HCT116 (cell line): Measurements from ENCODE around the gene PPRC1. TPM values are rescaled to one million over a fixed set of nuclear protein-coding genes. Genes with fewer than 3 reads are reported as not detected.

Experiments used
- ATAC-seq: fragments of 200-7000 bp; cut with Tn5 transposase; 2 replicates; pipeline ENCODE4 v1.9.1; 2020; ENCODE audit warnings: mild to moderate bottlenecking, moderate library complexity
- BruUV-seq: library from RNA; stranded (reverse); fragments of 400-500 nt; replicated peaks from 2 replicates; lab custom pipeline; 2021; lab: Mats Ljungman, UMichigan
- CTCF ChIA-PET: fragments of 300-600 bp; sonication (Branson Sonifier 250); formaldehyde crosslinking; loops from one replicate; lab custom pipeline; 2021; ENCODE audit warnings: antibody characterized with exemption; lab: Charles Lee
- POLR2A ChIA-PET: fragments of 300-600, 350-600 bp; sonication (Branson Sonifier 250); formaldehyde crosslinking; loops from one replicate; lab custom pipeline; 2021; ENCODE audit warnings: antibody characterized with exemption; lab: Charles Lee
- RAD21 ChIA-PET, 2 experiments: fragments of 300-600 bp; sonication (Branson Sonifier 250); formaldehyde crosslinking; loops; one replicate each; lab custom pipeline; 2023; ENCODE audit warnings: low total read pairs in 2 of 2; ENCODE audit not compliant: uncharacterized antibody in 2 of 2, unreplicated experiment in 2 of 2, low non-redundant PET in 1 of 2; lab: Charles Lee
- DNase-seq: peaks from one replicate; pipeline ENCODE4 v3.0.0-alpha.2; 2010; ENCODE audit warnings: low read depth, low spot score
- H2AFZ ChIP-seq: fragments of 200-600 bp; shearing (Covaris generic), sonication (generic); 2 replicates; pipeline ENCODE4 v1.6.1; 2017; ENCODE audit warnings: low read depth, mixed run types, mixed read lengths, antibody characterized with exemption, low read length; ENCODE audit not compliant: poor library complexity, severe bottlenecking
- H3K27ac ChIP-seq: 2 replicates; pipeline ENCODE4 v1.5.1; 2012; ENCODE audit warnings: low read depth, low read length
- H3K27me3 ChIP-seq: fragments of 200-600 bp; sonication (generic); 2 replicates; pipeline ENCODE4 v1.6.1; 2016; ENCODE audit warnings: mixed run types, low read length, mixed read lengths; ENCODE audit not compliant: insufficient read depth
- H3K36me3 ChIP-seq, 2 experiments: fragments of 200-500 bp in 1 of 2; fragments of 200-600 bp in 1 of 2; sonication (Bioruptor generic) in 1 of 2; sonication (generic) in 1 of 2; 2 replicates each; pipeline versions ENCODE4 v1.5.1 to v1.6.1; 2014 to 2016; ENCODE audit warnings: low read length in 2 of 2, inconsistent platforms in 1 of 2, mixed read lengths in 1 of 2, mixed run types in 1 of 2; ENCODE audit not compliant: insufficient read depth in 2 of 2, control insufficient read depth in 1 of 2
- H3K4me1 ChIP-seq, 2 experiments: fragments of 200-600 bp in 1 of 2; sonication (generic) in 1 of 2; 2 replicates each; pipeline versions ENCODE4 v1.5.1 to v1.6.1; 2012 to 2017; ENCODE audit warnings: low read length in 2 of 2, inconsistent platforms in 1 of 2, mild to moderate bottlenecking in 1 of 2, mixed read lengths in 1 of 2, mixed run types in 1 of 2, moderate library complexity in 1 of 2; ENCODE audit not compliant: insufficient read depth in 2 of 2, control insufficient read depth in 1 of 2
- H3K4me2 ChIP-seq: fragments of 200-600 bp; sonication (generic); 2 replicates; pipeline ENCODE4 v1.6.1; 2017; ENCODE audit warnings: mixed run types, low read length, mixed read lengths
- H3K4me3 ChIP-seq, 2 experiments: fragments of 200-600 bp in 1 of 2; sonication (generic) in 1 of 2; replicated peaks in 1 of 2; 2 replicates each; pipeline ENCODE4 v1.5.1; 2011 to 2016; ENCODE audit warnings: low read length in 2 of 2, control low read depth in 1 of 2, low read depth in 1 of 2, mild to moderate bottlenecking in 1 of 2, mixed read lengths in 1 of 2, mixed run types in 1 of 2
- H3K79me2 ChIP-seq: fragments of 200-600 bp; sonication (generic); 2 replicates; pipeline ENCODE4 v1.6.1; 2017; ENCODE audit warnings: mild to moderate bottlenecking, mixed run types, low read length, moderate library complexity, mixed read lengths; ENCODE audit not compliant: insufficient read depth
- H3K9ac ChIP-seq: fragments of 200-600 bp; sonication (generic); 2 replicates; pipeline ENCODE4 v1.6.1; 2016; ENCODE audit warnings: low read length, mixed read lengths
- H3K9me2 ChIP-seq: fragments of 200-600 bp; sonication (generic), shearing (Covaris generic); 2 replicates; pipeline ENCODE4 v1.6.1; 2017; ENCODE audit warnings: mixed run types, mild to moderate bottlenecking, moderate library complexity; ENCODE audit not compliant: insufficient read depth
- H3K9me3 ChIP-seq, 2 experiments: fragments of 200-500 bp in 1 of 2; fragments of 200-600 bp in 1 of 2; sonication (Bioruptor generic) in 1 of 2; sonication (generic) in 1 of 2; 2 replicates each; pipeline ENCODE4 v1.6.1; 2014 to 2017; ENCODE audit warnings: low read length in 2 of 2, mixed read lengths in 2 of 2, inconsistent platforms in 1 of 2, low read depth in 1 of 2, mild to moderate bottlenecking in 1 of 2, mixed run types in 1 of 2, moderate library complexity in 1 of 2; ENCODE audit not compliant: control insufficient read depth in 1 of 2, insufficient read depth in 1 of 2
- H4K20me1 ChIP-seq: fragments of 200-600 bp; sonication (generic), shearing (Covaris generic); 2 replicates; pipeline ENCODE4 v1.6.1; 2017; ENCODE audit warnings: mixed run types, mild to moderate bottlenecking, moderate library complexity; ENCODE audit not compliant: insufficient read depth
- CBX3 ChIP-seq: IDR thresholded peaks from 2 replicates; pipeline ENCODE4 v1.6.1; 2012; ENCODE audit warnings: low read depth
- CEBPB ChIP-seq: IDR thresholded peaks from 2 replicates; pipeline ENCODE4 v1.6.1; 2012; ENCODE audit warnings: low read depth
- ELF1 ChIP-seq: IDR thresholded peaks from 2 replicates; pipeline ENCODE4 v1.6.1; 2012; ENCODE audit warnings: low read depth, borderline replicate concordance
- EZH2 ChIP-seq: fragments of 200-600 bp; sonication (generic); IDR thresholded peaks from 2 replicates; pipeline ENCODE4 v1.6.1; 2017; ENCODE audit warnings: antibody characterized with exemption, mixed run types
- EZH2phosphoT487 ChIP-seq: fragments of 200-600 bp; IDR thresholded peaks from 2 replicates; pipeline ENCODE4 v1.6.1; 2018; ENCODE audit warnings: antibody characterized with exemption, borderline replicate concordance
- FOSL1 ChIP-seq: IDR thresholded peaks from 2 replicates; pipeline ENCODE4 v1.6.1; 2012; ENCODE audit warnings: low read depth
- POLR2A ChIP-seq: IDR thresholded peaks from 2 replicates; pipeline ENCODE4 v1.7.0; 2011; ENCODE audit warnings: borderline replicate concordance; ENCODE audit not compliant: insufficient read depth, insufficient read length; ENCODE audit errors: extremely low read depth
- RAD21 ChIP-seq: IDR thresholded peaks from 2 replicates; pipeline ENCODE4 v1.6.1; 2012; ENCODE audit warnings: low read depth, mild to moderate bottlenecking
- SRF ChIP-seq: IDR thresholded peaks from 2 replicates; pipeline ENCODE4 v1.6.1; 2012; ENCODE audit warnings: low read depth
- TCF7L2 ChIP-seq: IDR thresholded peaks from 2 replicates; pipeline ENCODE4 v1.7.0; 2011; ENCODE audit warnings: borderline replicate concordance, inconsistent platforms; ENCODE audit not compliant: insufficient read depth, insufficient read length; ENCODE audit errors: extremely low read depth
- YY1 ChIP-seq: IDR thresholded peaks from 2 replicates; pipeline ENCODE4 v1.6.1; 2011; ENCODE audit warnings: low read length, low read depth, moderate library complexity, mild to moderate bottlenecking; ENCODE audit not compliant: insufficient replicate concordance; ENCODE audit errors: extremely low read depth
- ZNF274 ChIP-seq: fragments of 200-500 bp; sonication (Bioruptor generic); IDR thresholded peaks from 2 replicates; pipeline ENCODE4 v1.6.1; 2014; ENCODE audit warnings: mild to moderate bottlenecking, low read depth, low read length, inconsistent platforms
- intact Hi-C: fragments of 100-400 bp; cut with micrococcal nuclease; formaldehyde crosslinking; loops from 2 replicates; pipeline ENCODE4 v1.10.0; 2022
- total RNA-seq: library from RNA; stranded (reverse); gene quantifications from one replicate; pipeline ENCODE4 v1.2.1, GENCODE V29; 2021; ENCODE audit not compliant: unreplicated experiment
- TF ChIP-seq, protein P1 (sequence below): IDR thresholded peaks from 2 replicates; pipeline ENCODE4 v1.6.1; 2011; ENCODE audit warnings: mild to moderate bottlenecking, low read length, moderate library complexity; ENCODE audit not compliant: insufficient replicate concordance; ENCODE audit errors: extremely low read depth

PPRC1 gene
- total RNA-seq, 1 experiment from 2014 or later = 93.0 TPM

DNA sequence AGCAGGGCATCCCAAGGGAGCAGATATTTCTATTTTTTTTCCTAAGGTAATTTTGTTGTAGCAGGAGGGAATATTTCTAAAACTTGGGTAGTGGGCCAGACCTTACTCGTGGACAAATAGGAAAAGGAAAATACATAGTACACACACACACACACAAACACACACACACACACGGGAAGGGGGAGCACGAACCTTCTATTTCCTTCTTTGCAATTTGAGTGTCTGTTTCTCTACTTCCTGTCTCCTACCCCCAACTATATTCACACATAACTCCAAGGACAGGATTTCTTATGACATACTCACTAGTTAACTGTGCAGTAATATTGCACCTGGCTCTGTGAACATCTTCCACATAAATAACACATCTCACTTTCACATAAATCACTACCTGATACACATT lies 17.1 kb upstream of the PPRC1 start:
- POLR2A ChIA-PET = interaction anchor here (1.0 to 1.3 kb wide), 4 partner anchors 13 to 58 kb away, joined by 4 to 5 read pairs (median 4); no protein-coding TSS in a partner anchor

DNA sequence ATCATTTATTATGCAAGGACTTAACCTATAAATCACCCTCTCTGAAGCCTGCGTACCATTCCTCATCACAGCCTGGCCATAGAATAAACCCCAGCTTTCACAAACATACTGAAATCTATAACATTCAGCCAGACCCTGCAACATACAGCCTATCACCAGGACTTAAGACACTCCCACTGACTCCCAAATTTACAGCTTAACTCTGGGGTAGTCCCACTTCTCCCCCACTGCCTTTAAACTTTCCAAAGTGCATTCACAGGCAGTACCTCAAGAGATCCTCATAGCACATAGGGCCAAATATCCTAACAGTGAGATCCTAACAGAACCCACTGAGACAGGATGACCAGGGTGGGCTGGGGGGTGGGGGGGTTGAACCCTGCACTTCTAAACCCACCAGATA lies 16.2 kb upstream of the PPRC1 start:
- H3K9me3 ChIP-seq = no peaks in the 10 kb centered on the region
- no peak for TF ChIP-seq RAD21
- no peak for TF ChIP-seq EZH2
- TF ChIP-seq POLR2A = no peak
- no peak for TF ChIP-seq CEBPB
- TF ChIP-seq TCF7L2 = no peak
- TF ChIP-seq SRF = no peak
- no peak for TF ChIP-seq ELF1
- TF ChIP-seq CBX3 = no peak
- TF ChIP-seq, all 23 proteins: peak for 0
- H4K20me1 ChIP-seq = no peaks in the 10 kb centered on the region; the same call in 1 of the 2 replicates
- H3K36me3 ChIP-seq = no peaks in the 10 kb centered on the region; a peak in 1 of 4 replicates
- no peak overlapping the region for H2AFZ ChIP-seq
- intact Hi-C loops = no loop called here
- peak overlapping the region; percentile 82 for H3K9ac ChIP-seq
- H3K4me1 ChIP-seq = peaks cover 69 to 81% of the 10 kb centered on the region in 2 experiments
- H3K79me2 ChIP-seq = peaks cover 72% of the 10 kb centered on the region
- no peaks in the 10 kb centered on the region for H3K27me3 ChIP-seq
- H3K27ac ChIP-seq = peak overlapping the region; percentile 88
- ChIA-PET CTCF (no interaction called here), RAD21 (no interaction called here), POLR2A (no interaction called here)
- DNase-seq (no peak), ATAC-seq (no peak)
- no peak overlapping the region for H3K4me3 ChIP-seq
- no peaks in the 10 kb centered on the region for H3K9me2 ChIP-seq
- BruUV-seq = no TSS peak
- H3K4me2 ChIP-seq = peak overlapping the region; percentile 93

More for the DNA sequence above, 17.1 kb upstream of the PPRC1 start:
- Histone ChIP-seq H3K27me3 (no peaks in the 10 kb centered on the region), H3K9me2 (no peaks in the 10 kb centered on the region), H3K9me3 (no peaks in the 10 kb centered on the region), H2AFZ (no peak overlapping the region), H3K4me2 (peak overlapping the region; percentile 94), H3K4me3 (no peak overlapping the region), H3K4me1 (peaks cover 60 to 72% of the 10 kb centered on the region in 2 experiments), H3K9ac (peak overlapping the region; percentile 86; the same call in 1 of the 2 replicates), H4K20me1 (no peaks in the 10 kb centered on the region; the same call in 1 of the 2 replicates), H3K27ac (peak overlapping the region; percentile 53; the same call in 1 of the 2 replicates), H3K79me2 (peaks cover 77% of the 10 kb centered on the region), H3K36me3 (peaks cover 6 to 8% of the 10 kb centered on the region in 2 experiments)
- no peak for DNase-seq
- BruUV-seq = no TSS peak
- ChIA-PET CTCF (interaction anchor here (1.5 kb wide), 1 partner anchor 275 kb away, joined by 4 read pairs; no protein-coding TSS in a partner anchor), RAD21 (no interaction called here)
- intact Hi-C loops = no loop called here
- TF ChIP-seq SRF (no peak), FOSL1 (no peak), ZNF274 (no peak), CEBPB (no peak), EZH2phosphoT487 (no peak), YY1 (no peak), RAD21 (no peak)
- TF ChIP-seq, protein P1, sequence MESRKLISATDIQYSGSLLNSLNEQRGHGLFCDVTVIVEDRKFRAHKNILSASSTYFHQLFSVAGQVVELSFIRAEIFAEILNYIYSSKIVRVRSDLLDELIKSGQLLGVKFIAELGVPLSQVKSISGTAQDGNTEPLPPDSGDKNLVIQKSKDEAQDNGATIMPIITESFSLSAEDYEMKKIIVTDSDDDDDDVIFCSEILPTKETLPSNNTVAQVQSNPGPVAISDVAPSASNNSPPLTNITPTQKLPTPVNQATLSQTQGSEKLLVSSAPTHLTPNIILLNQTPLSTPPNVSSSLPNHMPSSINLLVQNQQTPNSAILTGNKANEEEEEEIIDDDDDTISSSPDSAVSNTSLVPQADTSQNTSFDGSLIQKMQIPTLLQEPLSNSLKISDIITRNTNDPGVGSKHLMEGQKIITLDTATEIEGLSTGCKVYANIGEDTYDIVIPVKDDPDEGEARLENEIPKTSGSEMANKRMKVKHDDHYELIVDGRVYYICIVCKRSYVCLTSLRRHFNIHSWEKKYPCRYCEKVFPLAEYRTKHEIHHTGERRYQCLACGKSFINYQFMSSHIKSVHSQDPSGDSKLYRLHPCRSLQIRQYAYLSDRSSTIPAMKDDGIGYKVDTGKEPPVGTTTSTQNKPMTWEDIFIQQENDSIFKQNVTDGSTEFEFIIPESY = no peak
- ATAC-seq = no peak
